ENCODE measurements around the gene CATSPERZ. TPM values are rescaled to one million over a fixed set of nuclear protein-coding genes. Genes with fewer than 3 reads are reported as not detected.
"Not testable (repeated sequence)": the region's sequence is repeated elsewhere in the genome, so short reads cannot be mapped to it uniquely, and the experiment has no call there.

The CATSPERZ gene
- total RNA-seq, 2 experiments from 2014 or later: not detected

GRCh38 chr11:64307795-64308194, 7.6 kb downstream of the CATSPERZ start:
- H3K4me3 Mint-ChIP-seq, DNase-seq, H3K36me3 Mint-ChIP-seq, H3K9me3 Mint-ChIP-seq, H3K27me3 Mint-ChIP-seq, H3K27ac Mint-ChIP-seq: not testable (repeated sequence)
- peaks cover 28% of the 10 kb centered on the region for H3K4me1 Mint-ChIP-seq (ENCODE audit: low read depth)
- ChIA-PET POLR2A (interaction anchor here (2.9 kb wide), 1 partner anchor 9 kb away, joined by 15 read pairs; the partner anchor contains the start of genes PRDX5 and TRMT112), CTCF (interaction anchor here (1.5 to 2.9 kb wide), 2 partner anchors 10 to 24 kb away, joined by 4 to 14 read pairs; partner anchors contain the start of genes PRDX5 and TRMT112)
- intact Hi-C loops (cut with micrococcal nuclease): loop anchor here (10.0 kb wide), 1 partner anchor 323 kb away; the partner anchor contains the start of gene OTUB1

- H3K4me1 Mint-ChIP-seq (ENCODE audit: low read depth): peaks cover 28% of the 10 kb centered on the region
- peaks cover 22% of the 10 kb centered on the region for H3K36me3 Mint-ChIP-seq
- no peaks in the 10 kb centered on the region for H3K27me3 Mint-ChIP-seq
- no peak for DNase-seq
- POLR2A ChIA-PET: no interaction called here
- H3K4me3 Mint-ChIP-seq: no peak overlapping the region
- H3K9me3 Mint-ChIP-seq: no peaks in the 10 kb centered on the region
- intact Hi-C loops (cut with micrococcal nuclease): loop anchor here (10.0 kb wide), 1 partner anchor 462 kb away; the partner anchor contains the start of gene SF1
- peak overlapping the region; percentile 67 for H3K27ac Mint-ChIP-seq
- CTCF ChIA-PET: interaction anchor here (0.6 to 2.3 kb wide), 4 partner anchors 8 to 385 kb away, joined by 3 to 9 read pairs (median 4); partner anchors contain the start of gene ESRRA
Observed at GRCh38 chr11:64312947-64313346, 12.8 kb downstream of the CATSPERZ start.

- intact Hi-C loops (cut with micrococcal nuclease): loop anchor here (10.0 kb wide), 1 partner anchor 461 kb away; the partner anchor contains the start of gene SF1
- no peak for DNase-seq
- no peaks in the 10 kb centered on the region for H3K27me3 Mint-ChIP-seq
- H3K27ac Mint-ChIP-seq: peak overlapping the region; percentile 67
- peaks cover 25% of the 10 kb centered on the region for H3K36me3 Mint-ChIP-seq
- POLR2A ChIA-PET: interaction anchor here (0.5 kb wide), 1 partner anchor 55 kb away, joined by 3 read pairs; no protein-coding TSS in a partner anchor
- peaks cover 28% of the 10 kb centered on the region for H3K4me1 Mint-ChIP-seq (ENCODE audit: low read depth)
- CTCF ChIA-PET: interaction anchor here (0.6 to 2.3 kb wide), 4 partner anchors 9 to 385 kb away, joined by 3 to 9 read pairs (median 4); partner anchors contain the start of gene ESRRA
- H3K4me3 Mint-ChIP-seq: no peak overlapping the region
- no peaks in the 10 kb centered on the region for H3K9me3 Mint-ChIP-seq
Observed at GRCh38 chr11:64313491-64314145, 13.5 kb downstream of the CATSPERZ start.

- no peak for DNase-seq
- Mint-ChIP-seq H3K27me3 (no peaks in the 10 kb centered on the region), H3K4me1 (ENCODE audit: low read depth) (peaks cover 34% of the 10 kb centered on the region), H3K9me3 (no peaks in the 10 kb centered on the region), H3K4me3 (no peak overlapping the region), H3K36me3 (peaks cover 25% of the 10 kb centered on the region), H3K27ac (peak overlapping the region; percentile 61)
- CTCF ChIA-PET: interaction anchor here (0.9 to 2.3 kb wide), 3 partner anchors 9 to 19 kb away, joined by 3 to 9 read pairs (median 4); partner anchors contain the start of gene ESRRA
- POLR2A ChIA-PET: interaction anchor here (0.5 kb wide), 1 partner anchor 56 kb away, joined by 3 read pairs; no protein-coding TSS in a partner anchor
- intact Hi-C loops (cut with micrococcal nuclease): loop anchor here (10.0 kb wide), 1 partner anchor 461 kb away; the partner anchor contains the start of gene SF1
Observed at GRCh38 chr11:64314146-64314804, 14.1 kb downstream of the CATSPERZ start.

GRCh38 chr11:64314805-64315561, 14.8 kb downstream of the CATSPERZ start:
- no peak overlapping the region for H3K4me3 Mint-ChIP-seq
- no peaks in the 10 kb centered on the region for H3K9me3 Mint-ChIP-seq
- H3K4me1 Mint-ChIP-seq (ENCODE audit: low read depth): peaks cover 38% of the 10 kb centered on the region
- DNase-seq: no peak
- H3K36me3 Mint-ChIP-seq: peaks cover 25% of the 10 kb centered on the region
- H3K27ac Mint-ChIP-seq: peak overlapping the region; percentile 45
- intact Hi-C loops (cut with micrococcal nuclease): loop anchor here (10.0 kb wide), 1 partner anchor 460 kb away; the partner anchor contains the start of gene SF1
- ChIA-PET POLR2A (no interaction called here), CTCF (interaction anchor here (3.0 kb wide), 1 partner anchor 14 kb away, joined by 12 read pairs; the partner anchor contains the start of gene CATSPERZ)
- H3K27me3 Mint-ChIP-seq: no peaks in the 10 kb centered on the region

- H3K27me3 Mint-ChIP-seq, DNase-seq, H3K9me3 Mint-ChIP-seq: not testable (repeated sequence)
- H3K27ac Mint-ChIP-seq: peak overlapping the region; percentile 99
- intact Hi-C loops (cut with micrococcal nuclease): loop anchor here (10.0 kb wide), 1 partner anchor 459 kb away; the partner anchor contains the start of gene SF1
- CTCF ChIA-PET: interaction anchor here (1.1 to 5.3 kb wide), 6 partner anchors 11 to 109 kb away, joined by 6 to 97 read pairs (median 12); partner anchors contain the start of genes CATSPERZ, CCDC88B, ESRRA and FERMT3
- H3K4me3 Mint-ChIP-seq: peak overlapping the region; percentile 92
- H3K36me3 Mint-ChIP-seq: peaks cover 26% of the 10 kb centered on the region
- POLR2A ChIA-PET: interaction anchor here (0.6 to 2.8 kb wide), 8 partner anchors 9 to 549 kb away, joined by 3 to 24 read pairs (median 12); partner anchors contain the start of genes ESRRA and FERMT3
- H3K4me1 Mint-ChIP-seq (ENCODE audit: low read depth): peaks cover 38% of the 10 kb centered on the region
Observed at GRCh38 chr11:64315667-64316526, 15.7 kb downstream of the CATSPERZ start.

GRCh38 chr11:64316672-64317324, 16.6 kb downstream of the CATSPERZ start:
- Mint-ChIP-seq H3K9me3 (no peaks in the 10 kb centered on the region), H3K36me3 (peaks cover 33% of the 10 kb centered on the region), H3K4me3 (peak overlapping the region; percentile 92), H3K4me1 (ENCODE audit: low read depth) (peaks cover 36% of the 10 kb centered on the region), H3K27ac (peak overlapping the region; percentile 99), H3K27me3 (no peaks in the 10 kb centered on the region)
- ChIA-PET POLR2A (interaction anchor here (0.6 to 2.8 kb wide), 17 partner anchors 10 to 548 kb away, joined by 3 to 24 read pairs (median 5); partner anchors contain the start of genes BAD, ESRRA, FERMT3 and FKBP2), CTCF (interaction anchor here (0.6 to 5.3 kb wide), 17 partner anchors 9 to 563 kb away, joined by 3 to 97 read pairs (median 8); partner anchors contain the start of genes CATSPERZ, CCDC88B, ESRRA and FERMT3)
- DNase-seq: peak; percentile 62
- intact Hi-C loops (cut with micrococcal nuclease): loop anchor here (1.0 to 10.0 kb wide), 6 partner anchors 11 to 458 kb away; partner anchors contain the start of genes CCDC88B, ESRRA, FKBP2 and SF1

GRCh38 chr11:64317325-64317960, 17.3 kb downstream of the CATSPERZ start, which contains the start of gene TRMT112:
TRMT112 (minus strand) TSS chr11:64317559; CDS start chr11:64317526, 33 bp downstream.
- peaks cover 35% of the 10 kb centered on the region for H3K36me3 Mint-ChIP-seq

More at GRCh38 chr11:64317325-64317960, 17.3 kb downstream of the CATSPERZ start, which contains the start of gene TRMT112:
- POLR2A ChIA-PET: interaction anchor here (0.6 to 2.8 kb wide), 20 partner anchors 10 to 132 kb away, joined by 3 to 24 read pairs (median 5); partner anchors contain the start of genes BAD, CCDC88B, ESRRA and FERMT3
- Mint-ChIP-seq H3K9me3 (no peaks in the 10 kb centered on the region), H3K27me3 (no peaks in the 10 kb centered on the region), H3K4me3 (peak within 1 kb of the TSS; percentile 92), H3K4me1 (ENCODE audit: low read depth) (peaks cover 35% of the 10 kb centered on the region), H3K27ac (peak within 1 kb of the TSS; percentile 99)
- CTCF ChIA-PET: interaction anchor here (0.6 to 5.3 kb wide), 24 partner anchors 10 to 562 kb away, joined by 3 to 97 read pairs (median 6); partner anchors contain the start of genes CATSPERZ, CCDC88B, ESRRA and FERMT3
- peak; percentile 98 for DNase-seq
- intact Hi-C loops (cut with micrococcal nuclease): loop anchor here (1.0 to 10.0 kb wide), 6 partner anchors 12 to 457 kb away; partner anchors contain the start of genes CCDC88B, ESRRA, FKBP2 and SF1
